IgD-negative memory B cell (primary cell): Measurements from ENCODE around the gene CLRN1. TPM values are rescaled to one million over a fixed set of nuclear protein-coding genes. Genes with fewer than 3 reads are reported as not detected.
"Not testable (repeated sequence)": the region's sequence is repeated elsewhere in the genome, so short reads cannot be mapped to it uniquely, and the experiment has no call there.

Source experiments
- H3K27ac Mint-ChIP-seq, 3 donors: one replicate each; pipeline ENCODE4 v1.8.0; 2020 to 2022; ENCODE audit warnings: mild to moderate bottlenecking in 3 of 3, mixed read lengths in 3 of 3, moderate library complexity in 1 of 3
- H3K27me3 Mint-ChIP-seq: one replicate; pipeline ENCODE4 v1.8.0; 2021; ENCODE audit warnings: mixed read lengths
- H3K36me3 Mint-ChIP-seq: one replicate; pipeline ENCODE4 v1.8.0; 2020; ENCODE audit warnings: mild to moderate bottlenecking, mixed read lengths
- H3K4me1 Mint-ChIP-seq, 3 donors: one replicate each; pipeline ENCODE4 v1.8.0; 2020 to 2022; ENCODE audit warnings: mixed read lengths in 3 of 3, mild to moderate bottlenecking in 1 of 3
- H3K4me3 Mint-ChIP-seq, 4 donors: one replicate each; pipeline ENCODE4 v1.8.0; 2020 to 2022; ENCODE audit warnings: mild to moderate bottlenecking in 4 of 4, mixed read lengths in 4 of 4, moderate library complexity in 3 of 4
- H3K9me3 Mint-ChIP-seq, 3 donors: one replicate each; pipeline ENCODE4 v1.8.0; 2020 to 2021; ENCODE audit warnings: mixed read lengths in 3 of 3, mild to moderate bottlenecking in 1 of 3
- polyA plus RNA-seq: library from polyadenylated mRNA; unstranded; fragments of 300-500 nt; fragmentation: Illumina TruSeq; gene quantifications from one replicate; pipeline ENCODE4 v1.2.3, GENCODE V29; 2021

The CLRN1 gene
- polyA plus RNA-seq, 1 donor from 2014 or later = not detected

DNA sequence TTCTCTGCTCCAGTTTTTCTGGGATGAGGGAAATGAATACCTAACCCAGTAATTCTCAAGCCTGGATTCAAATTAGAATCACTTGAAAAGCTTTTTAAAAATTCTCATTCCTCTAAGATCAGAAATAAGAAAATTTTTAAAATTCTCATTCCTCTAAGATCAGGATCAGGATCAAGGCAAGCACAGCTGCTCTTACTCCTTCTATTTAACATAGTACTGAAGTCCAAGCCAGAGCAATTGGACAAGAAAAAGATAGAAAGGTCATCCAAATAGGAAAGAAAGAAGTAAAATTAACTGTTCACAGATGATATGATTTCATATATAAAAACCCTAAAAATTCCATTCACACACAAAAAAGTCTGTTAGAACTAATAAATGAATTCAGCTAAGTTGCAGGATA is 24.2 kb upstream of the CLRN1 start:
- Mint-ChIP-seq H3K27me3 (peaks cover 13% of the 10 kb centered on the region), H3K9me3 (peaks cover 1 to 6% (median 3%) of the 10 kb centered on the region in 3 donors), H3K4me1 (no peaks in the 10 kb centered on the region), H3K27ac (no peak overlapping the region), H3K36me3 (peaks cover 2% of the 10 kb centered on the region), H3K4me3 (no peak overlapping the region)

DNA sequence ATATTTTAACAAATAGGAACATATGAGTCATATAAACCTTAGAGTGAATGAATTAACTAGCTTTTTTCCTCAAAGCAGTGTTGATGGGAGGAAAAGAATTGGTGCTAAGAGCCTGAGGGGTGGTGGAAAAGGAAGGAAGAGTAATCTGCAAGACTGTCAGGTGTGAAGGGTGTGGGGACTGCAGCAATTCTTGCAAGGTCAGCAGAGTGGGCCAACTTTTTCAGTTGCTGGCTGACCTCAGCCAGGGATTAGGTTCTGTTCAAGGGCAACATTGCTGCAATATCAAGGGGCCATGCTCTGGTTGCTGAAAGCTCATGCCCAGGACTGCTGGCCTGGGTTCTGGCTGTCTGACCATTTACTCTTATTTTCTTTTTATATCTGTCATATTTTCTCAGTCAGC is 23.0 kb upstream of the CLRN1 start:
- peaks cover 2% of the 10 kb centered on the region for H3K36me3 Mint-ChIP-seq
- no peak overlapping the region for H3K27ac Mint-ChIP-seq
- H3K4me1 Mint-ChIP-seq = no peaks in the 10 kb centered on the region
- peaks cover 14% of the 10 kb centered on the region for H3K27me3 Mint-ChIP-seq
- H3K9me3 Mint-ChIP-seq = peaks cover 1 to 6% (median 3%) of the 10 kb centered on the region in 3 donors
- no peak overlapping the region for H3K4me3 Mint-ChIP-seq

DNA sequence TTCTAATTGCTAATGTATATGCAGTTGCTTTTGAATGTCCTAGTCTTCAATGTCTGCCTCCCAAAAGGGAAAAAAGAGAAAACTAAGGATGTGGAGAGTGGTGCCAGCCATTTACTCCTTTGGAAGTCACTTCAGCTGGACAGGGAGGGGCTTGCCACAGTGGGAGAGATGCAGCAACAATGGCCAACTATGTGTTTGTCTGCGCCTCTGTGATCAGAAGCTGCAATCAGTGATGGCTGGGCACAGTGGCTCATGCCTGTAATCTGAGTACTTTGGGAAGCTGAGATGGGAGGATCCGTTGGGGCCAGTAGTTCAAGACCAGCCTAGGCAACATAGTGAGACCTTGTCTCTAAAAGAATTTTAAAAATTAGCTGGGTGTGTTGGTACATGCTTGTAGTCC is 16.7 kb upstream of the CLRN1 start:
- peak overlapping the region in 1 of 4 donors; percentile 40 for H3K4me3 Mint-ChIP-seq
- H3K36me3 Mint-ChIP-seq = no peaks in the 10 kb centered on the region
- H3K27me3 Mint-ChIP-seq = peaks cover 12% of the 10 kb centered on the region
- no peaks in the 10 kb centered on the region for H3K4me1 Mint-ChIP-seq
- no peak overlapping the region for H3K27ac Mint-ChIP-seq
- peaks cover 4 to 7% (median 5%) of the 10 kb centered on the region in 3 donors for H3K9me3 Mint-ChIP-seq

DNA sequence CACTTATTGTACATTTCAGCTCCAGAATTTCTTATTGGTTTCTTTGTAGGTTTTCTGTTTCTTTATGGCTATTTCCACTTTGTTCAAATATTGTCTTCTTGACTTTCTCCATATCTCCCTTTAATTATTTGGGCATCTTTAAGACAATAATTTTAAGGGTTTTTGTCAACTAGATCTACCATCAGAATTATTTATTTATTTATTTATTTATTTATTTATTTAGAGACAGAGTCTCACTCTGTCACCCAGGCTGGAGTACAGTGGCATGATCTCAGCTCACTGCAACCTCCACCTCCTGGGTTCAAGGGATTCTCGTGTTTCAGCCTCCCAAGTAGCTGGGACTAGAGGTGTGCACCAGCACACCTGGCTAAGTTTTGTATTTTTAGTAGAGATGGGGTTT is 15.9 kb upstream of the CLRN1 start:
- peaks cover 13% of the 10 kb centered on the region for H3K27me3 Mint-ChIP-seq
- not testable (repeated sequence) for H3K36me3 Mint-ChIP-seq, H3K4me1 Mint-ChIP-seq, H3K9me3 Mint-ChIP-seq, H3K4me3 Mint-ChIP-seq, H3K27ac Mint-ChIP-seq

DNA sequence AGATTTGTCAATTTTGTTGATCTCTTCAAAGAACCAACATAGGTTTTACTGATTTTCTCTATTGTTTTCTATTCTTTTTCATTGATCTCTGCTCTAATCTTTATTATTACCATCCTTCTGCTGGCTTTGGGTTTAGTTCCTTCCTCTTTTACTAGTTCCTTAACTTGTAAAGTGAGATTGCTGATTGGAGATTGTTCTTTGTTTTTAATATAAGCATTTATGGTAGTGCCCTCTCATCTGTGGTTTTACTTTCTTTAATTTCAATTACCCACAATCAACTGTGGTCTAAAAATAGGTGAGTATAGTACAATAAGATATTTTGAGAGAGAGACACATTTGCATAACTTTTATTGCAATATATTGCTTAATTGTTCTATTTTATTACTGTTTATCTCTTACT is 13.2 kb upstream of the CLRN1 start:
- Mint-ChIP-seq H3K36me3 (peaks cover 2% of the 10 kb centered on the region), H3K9me3 (peaks cover 4 to 8% (median 5%) of the 10 kb centered on the region in 3 donors), H3K27me3 (peaks cover 9% of the 10 kb centered on the region), H3K27ac (no peak overlapping the region), H3K4me1 (no peaks in the 10 kb centered on the region), H3K4me3 (no peak overlapping the region)

DNA sequence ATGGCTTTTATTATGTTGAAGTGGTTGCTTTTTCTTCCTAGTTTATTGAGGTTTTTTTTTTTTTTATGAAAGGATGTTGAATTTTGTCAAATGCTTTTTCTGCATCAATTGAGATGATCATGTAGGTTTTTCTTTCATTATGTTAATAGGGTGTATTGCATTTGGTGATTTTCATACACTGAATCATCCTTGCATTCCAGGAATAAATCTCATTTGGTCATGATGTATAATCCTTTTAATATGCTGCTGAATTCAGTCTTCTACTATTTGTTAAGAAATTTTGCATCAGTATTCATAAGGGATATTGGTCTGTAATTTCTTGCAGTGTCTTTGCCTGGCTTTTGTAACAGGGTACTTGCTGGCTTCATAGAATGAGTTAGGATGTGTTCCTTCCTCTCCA is 11.5 kb upstream of the CLRN1 start:
- H3K9me3 Mint-ChIP-seq = peaks cover 4 to 8% (median 5%) of the 10 kb centered on the region in 3 donors
- H3K4me1 Mint-ChIP-seq = no peaks in the 10 kb centered on the region
- H3K36me3 Mint-ChIP-seq = peaks cover 2% of the 10 kb centered on the region
- H3K4me3 Mint-ChIP-seq = no peak overlapping the region
- no peak overlapping the region for H3K27ac Mint-ChIP-seq
- peaks cover 4% of the 10 kb centered on the region for H3K27me3 Mint-ChIP-seq

DNA sequence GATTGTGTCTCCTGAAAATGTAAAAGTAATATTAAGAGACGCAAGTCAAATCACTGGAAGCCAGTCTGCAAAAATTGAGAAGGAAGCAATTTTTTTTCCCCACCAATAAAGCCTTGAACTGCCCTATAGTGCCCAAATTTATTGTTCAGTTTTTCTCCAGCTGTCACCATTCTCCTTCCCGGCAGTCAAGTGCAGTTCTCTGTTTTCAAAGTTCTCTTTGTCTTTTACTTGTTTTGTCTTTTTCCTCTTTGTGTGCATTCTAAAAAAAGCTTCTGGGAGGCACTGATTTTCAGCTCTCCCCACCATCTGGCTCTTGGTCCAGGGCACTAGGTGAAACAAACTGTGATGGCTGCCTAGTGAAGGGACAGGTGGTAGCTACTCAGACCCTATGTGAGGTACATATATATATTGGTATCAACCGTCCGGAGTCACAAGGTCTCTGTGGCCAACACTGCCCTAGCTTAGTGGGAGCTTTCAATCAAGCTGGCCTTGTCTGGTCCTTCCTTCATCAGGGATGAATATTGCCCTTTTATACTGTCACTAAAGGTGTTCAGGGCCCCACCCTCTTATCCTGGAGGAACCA is 6.1 kb upstream of the CLRN1 start:
- Mint-ChIP-seq H3K4me3 (no peak overlapping the region), H3K36me3 (peaks cover 2% of the 10 kb centered on the region), H3K27me3 (peaks cover 2% of the 10 kb centered on the region), H3K4me1 (no peaks in the 10 kb centered on the region), H3K9me3 (peaks cover 0 to 1% (median 0%) of the 10 kb centered on the region in 3 donors), H3K27ac (no peak overlapping the region)

DNA sequence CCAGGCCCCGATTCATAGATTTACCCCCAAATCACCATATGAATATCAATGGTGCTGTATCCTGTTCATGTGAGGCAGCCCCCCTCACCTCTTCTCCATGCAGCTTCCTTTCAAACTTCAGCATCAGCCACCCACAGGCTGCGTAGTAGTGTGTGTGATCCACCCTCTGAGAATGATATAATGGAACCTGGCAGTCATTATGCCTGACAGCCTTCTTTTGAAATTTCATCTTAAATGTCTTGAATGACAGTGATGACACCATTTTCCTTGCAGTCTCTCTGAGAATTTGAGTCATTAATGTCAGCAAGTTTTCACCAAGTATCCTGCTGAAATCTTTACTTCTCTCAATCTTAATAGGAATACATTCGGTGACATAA is 3.5 kb upstream of the CLRN1 start:
- H3K4me1 Mint-ChIP-seq = no peaks in the 10 kb centered on the region
- peaks cover 1% of the 10 kb centered on the region for H3K27me3 Mint-ChIP-seq
- no peak overlapping the region for H3K27ac Mint-ChIP-seq
- peaks cover 0 to under 1% (median 0%) of the 10 kb centered on the region in 3 donors for H3K9me3 Mint-ChIP-seq
- H3K36me3 Mint-ChIP-seq = no peaks in the 10 kb centered on the region
- H3K4me3 Mint-ChIP-seq = no peak overlapping the region

DNA sequence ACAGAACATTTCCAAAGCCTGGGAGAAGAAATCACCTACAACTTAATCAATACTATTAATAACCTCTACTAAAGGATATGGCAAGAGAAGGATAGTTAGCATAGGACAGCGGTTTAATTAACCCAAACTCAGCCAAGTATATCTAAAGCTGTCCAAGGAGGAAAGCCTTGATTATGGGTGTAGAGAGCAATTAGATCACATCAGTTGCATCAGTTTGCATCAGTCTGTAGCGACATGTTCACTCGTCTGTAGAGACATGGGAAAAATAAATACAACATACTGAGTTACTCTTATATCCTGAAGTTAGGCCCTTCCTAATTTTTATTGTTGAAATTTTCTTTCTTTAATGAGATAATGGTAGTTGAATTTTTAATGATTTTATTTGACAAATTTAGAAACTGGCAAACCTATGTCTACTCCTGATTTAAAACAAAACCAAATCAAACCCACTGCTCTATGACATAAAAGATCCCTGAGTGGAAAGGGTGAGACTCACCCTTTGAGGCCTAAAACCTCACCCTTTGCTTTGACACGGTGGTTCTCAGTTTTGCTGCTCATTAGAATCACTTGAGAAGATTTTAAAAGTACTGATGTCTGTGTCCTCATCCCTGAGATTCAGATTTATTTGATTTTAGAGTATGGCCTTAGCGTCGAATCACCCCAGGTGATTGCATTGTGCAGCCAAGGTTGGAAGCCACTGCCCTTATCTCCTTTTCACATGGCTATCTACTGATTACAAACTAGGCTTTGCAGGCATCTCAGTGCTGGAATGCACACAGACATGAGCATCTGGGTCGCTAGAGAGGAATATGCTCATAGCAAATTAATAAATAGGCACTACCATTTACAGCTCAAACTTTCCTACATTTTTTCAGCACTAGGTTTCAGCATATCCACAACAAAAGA is 2.8 kb upstream of the CLRN1 start:
- Mint-ChIP-seq H3K4me3 (no peak overlapping the region), H3K9me3 (no peaks in the 10 kb centered on the region), H3K27ac (no peak overlapping the region), H3K27me3 (peaks cover 1% of the 10 kb centered on the region), H3K4me1 (no peaks in the 10 kb centered on the region), H3K36me3 (no peaks in the 10 kb centered on the region)

DNA sequence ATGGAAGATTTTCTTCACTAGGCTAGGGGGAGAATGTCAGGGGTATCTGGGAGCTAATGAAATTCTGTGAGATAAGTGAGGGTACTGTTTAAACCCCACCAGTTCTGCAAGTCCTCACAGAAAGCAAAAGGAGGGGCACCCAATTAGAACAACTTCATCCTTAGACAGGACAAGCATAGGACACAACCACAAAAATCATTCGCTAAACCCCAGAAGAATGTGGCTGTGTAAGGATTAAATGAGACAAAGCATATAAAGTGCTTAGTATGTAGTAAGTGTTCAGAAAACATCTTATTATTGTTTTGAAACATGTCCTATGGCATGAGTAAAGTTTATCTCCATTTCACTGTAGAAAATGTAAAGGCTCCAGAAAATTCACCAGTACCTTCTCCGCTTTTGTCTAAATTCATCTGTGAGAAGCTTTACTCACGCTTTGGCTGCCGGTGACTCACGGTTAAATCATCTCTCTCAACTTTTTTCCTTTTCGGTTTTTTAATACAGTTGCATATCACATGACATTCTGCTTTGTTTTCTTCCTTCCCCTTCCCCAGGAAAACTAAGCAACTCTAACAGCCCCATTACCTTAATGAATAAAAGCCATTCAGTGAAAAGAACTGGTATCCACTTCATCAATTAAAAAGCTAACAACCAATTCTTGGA is 1.7 kb downstream of the CLRN1 start:
- Mint-ChIP-seq H3K36me3 (no peaks in the 10 kb centered on the region), H3K27ac (no peak overlapping the region), H3K4me3 (no peak overlapping the region), H3K4me1 (no peaks in the 10 kb centered on the region), H3K9me3 (no peaks in the 10 kb centered on the region), H3K27me3 (peaks cover 1% of the 10 kb centered on the region)

DNA sequence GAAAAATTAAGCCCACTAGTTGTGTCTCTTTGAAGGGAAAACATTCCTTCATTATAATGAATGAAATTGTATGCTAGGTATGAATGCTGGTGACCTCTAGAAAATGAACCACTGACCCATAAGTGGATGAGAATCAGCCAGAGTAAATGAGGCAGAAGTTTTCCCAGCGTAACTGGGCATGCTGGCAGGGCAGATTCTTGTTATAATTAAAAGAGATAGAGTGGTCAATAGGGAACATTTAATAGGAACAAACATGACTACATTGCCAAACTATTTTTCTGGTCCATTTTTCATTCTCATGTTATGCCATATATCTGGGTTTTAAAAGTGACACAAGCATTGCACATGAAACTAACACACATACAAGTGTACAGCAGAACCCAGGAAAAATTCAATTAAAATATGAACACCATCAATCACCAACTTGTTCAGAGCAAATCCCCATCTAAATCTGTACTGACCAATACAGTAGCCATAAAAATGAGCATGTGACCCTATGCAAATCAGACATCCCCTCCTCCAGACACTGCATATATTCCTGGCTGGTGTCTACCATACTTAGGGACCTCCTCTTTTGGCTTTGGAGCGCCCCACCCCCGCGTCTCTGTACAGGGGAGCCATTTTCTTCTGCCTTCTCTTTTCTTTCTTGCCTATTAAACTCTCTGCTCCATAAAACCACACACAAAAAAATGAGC is 4.0 kb downstream of the CLRN1 start:
- H3K27ac Mint-ChIP-seq = no peak overlapping the region
- no peaks in the 10 kb centered on the region for H3K9me3 Mint-ChIP-seq
- peaks cover 4% of the 10 kb centered on the region for H3K27me3 Mint-ChIP-seq
- no peak overlapping the region for H3K4me3 Mint-ChIP-seq
- H3K36me3 Mint-ChIP-seq = no peaks in the 10 kb centered on the region
- no peaks in the 10 kb centered on the region for H3K4me1 Mint-ChIP-seq

DNA sequence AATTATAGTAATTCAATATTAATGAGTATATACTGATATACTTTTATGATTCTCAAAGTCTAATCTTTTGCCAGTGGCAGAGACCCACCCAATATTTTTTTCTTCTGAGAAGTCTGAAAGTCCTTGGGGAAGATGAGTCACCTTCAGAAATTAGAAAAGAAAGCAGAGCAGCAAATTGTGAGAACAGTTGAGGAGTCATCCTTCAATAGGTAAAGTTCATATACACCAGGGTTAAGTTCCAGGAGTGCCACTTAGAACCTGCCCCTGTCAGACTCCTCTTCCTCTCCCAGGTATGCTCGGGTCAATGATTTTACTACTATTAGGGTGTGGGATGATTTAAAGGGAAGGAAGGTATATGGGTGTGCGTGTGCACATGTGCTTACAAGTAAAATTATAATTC is 7.1 kb downstream of the CLRN1 start:
- H3K27me3 Mint-ChIP-seq = peaks cover 8% of the 10 kb centered on the region
- H3K4me1 Mint-ChIP-seq = no peaks in the 10 kb centered on the region

DNA sequence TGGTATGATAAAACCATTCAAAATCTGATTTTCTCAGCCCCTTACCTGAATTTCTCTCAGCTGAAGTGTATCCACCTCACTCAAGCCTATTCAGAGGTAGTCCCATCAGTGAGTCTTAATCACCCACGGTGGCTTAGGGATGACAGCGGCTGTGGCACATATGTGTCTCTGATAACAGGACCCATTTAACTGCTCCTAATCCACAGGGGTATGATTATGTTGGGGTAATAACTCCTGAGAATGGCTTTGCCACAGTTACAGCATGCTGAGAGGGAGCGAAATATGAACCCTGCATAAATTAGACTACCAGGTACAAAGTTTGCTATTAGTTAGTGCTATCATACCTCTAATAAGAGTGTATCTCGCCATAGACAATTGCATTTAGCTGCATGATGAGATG is 10.6 kb downstream of the CLRN1 start:
- H3K4me3 Mint-ChIP-seq = no peak overlapping the region
- H3K36me3 Mint-ChIP-seq = no peaks in the 10 kb centered on the region
- no peaks in the 10 kb centered on the region for H3K9me3 Mint-ChIP-seq
- H3K27me3 Mint-ChIP-seq = peaks cover 12% of the 10 kb centered on the region
- H3K4me1 Mint-ChIP-seq = no peaks in the 10 kb centered on the region
- H3K27ac Mint-ChIP-seq = no peak overlapping the region

More for the DNA sequence above, 7.1 kb downstream of the CLRN1 start:
- no peaks in the 10 kb centered on the region for H3K9me3 Mint-ChIP-seq
- no peaks in the 10 kb centered on the region for H3K36me3 Mint-ChIP-seq
- no peak overlapping the region for H3K4me3 Mint-ChIP-seq
- no peak overlapping the region for H3K27ac Mint-ChIP-seq

DNA sequence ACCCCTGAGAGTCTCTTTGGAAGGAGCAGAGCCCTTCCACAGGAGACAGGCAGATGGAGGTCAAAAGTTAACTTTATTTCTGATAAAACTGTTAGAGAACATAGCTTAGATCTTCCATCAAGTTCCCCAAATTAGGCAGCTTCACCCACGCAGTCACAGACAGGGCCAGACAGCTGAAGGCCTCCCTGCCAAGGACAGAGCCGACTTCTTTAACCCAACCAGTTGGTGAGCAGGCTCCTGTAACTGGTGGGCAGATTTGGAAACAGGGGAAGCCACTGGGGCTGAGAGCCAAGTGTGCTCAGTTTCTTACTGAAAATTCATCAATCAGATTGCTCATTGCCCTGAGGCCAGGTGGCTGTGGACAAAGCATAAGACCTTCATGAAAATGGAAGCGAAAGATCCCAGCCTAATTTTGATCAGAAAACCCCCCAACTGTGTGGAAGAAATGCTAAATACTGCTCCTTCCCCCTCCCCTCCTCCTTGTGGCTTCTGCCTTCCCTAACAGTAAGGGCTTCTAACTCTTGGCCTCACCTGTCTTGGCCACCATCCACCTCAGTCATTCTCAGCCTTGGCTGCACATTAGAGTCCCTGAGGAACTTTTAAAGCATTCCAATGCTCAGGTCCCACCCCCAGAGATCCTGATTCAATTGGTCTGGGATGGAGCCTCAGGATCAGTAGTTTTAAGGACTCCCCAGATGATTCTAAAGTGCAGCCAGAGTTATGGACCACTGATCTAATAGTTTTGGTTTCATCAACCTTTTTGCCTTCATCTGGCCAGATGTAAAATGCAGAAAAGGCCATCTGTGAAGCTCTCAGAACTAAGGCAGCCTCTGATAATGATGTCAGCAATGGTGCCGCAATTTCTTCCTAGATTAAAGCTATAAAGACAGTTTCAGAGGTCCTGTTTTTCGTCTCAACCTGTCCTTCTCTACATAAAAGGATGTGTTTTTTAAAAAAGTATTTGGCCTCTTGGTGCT is 11.5 kb downstream of the CLRN1 start:
- H3K4me3 Mint-ChIP-seq = peak overlapping the region in 1 of 4 donors; percentile 4
- H3K27ac Mint-ChIP-seq = no peak overlapping the region
- no peaks in the 10 kb centered on the region for H3K36me3 Mint-ChIP-seq
- H3K27me3 Mint-ChIP-seq = peaks cover 12% of the 10 kb centered on the region
- H3K9me3 Mint-ChIP-seq = no peaks in the 10 kb centered on the region
- no peaks in the 10 kb centered on the region for H3K4me1 Mint-ChIP-seq
